Activated CD4-positive, alpha-beta T cell treated with anti-CD3 and anti-CD28 coated beads, Interleukin-10, Interleukin-2, amounts not matched to agents 100 ng/mL and 50 ng/mL, durations not matched to agents 16 hours and 8 hours (primary cell): ENCODE results near the gene PHRF1.

Source experiments
- DNase-seq: peaks from one replicate; pipeline ENCODE4 v3.0.0-alpha.2; 2020

The PHRF1 gene

GRCh38 chr11:659532-660085 lies 83.3 kb downstream of the PHRF1 start:
- no peak for DNase-seq

GRCh38 chr11:660281-660680 lies 84.0 kb downstream of the PHRF1 start:
- no peak for DNase-seq

DNA sequence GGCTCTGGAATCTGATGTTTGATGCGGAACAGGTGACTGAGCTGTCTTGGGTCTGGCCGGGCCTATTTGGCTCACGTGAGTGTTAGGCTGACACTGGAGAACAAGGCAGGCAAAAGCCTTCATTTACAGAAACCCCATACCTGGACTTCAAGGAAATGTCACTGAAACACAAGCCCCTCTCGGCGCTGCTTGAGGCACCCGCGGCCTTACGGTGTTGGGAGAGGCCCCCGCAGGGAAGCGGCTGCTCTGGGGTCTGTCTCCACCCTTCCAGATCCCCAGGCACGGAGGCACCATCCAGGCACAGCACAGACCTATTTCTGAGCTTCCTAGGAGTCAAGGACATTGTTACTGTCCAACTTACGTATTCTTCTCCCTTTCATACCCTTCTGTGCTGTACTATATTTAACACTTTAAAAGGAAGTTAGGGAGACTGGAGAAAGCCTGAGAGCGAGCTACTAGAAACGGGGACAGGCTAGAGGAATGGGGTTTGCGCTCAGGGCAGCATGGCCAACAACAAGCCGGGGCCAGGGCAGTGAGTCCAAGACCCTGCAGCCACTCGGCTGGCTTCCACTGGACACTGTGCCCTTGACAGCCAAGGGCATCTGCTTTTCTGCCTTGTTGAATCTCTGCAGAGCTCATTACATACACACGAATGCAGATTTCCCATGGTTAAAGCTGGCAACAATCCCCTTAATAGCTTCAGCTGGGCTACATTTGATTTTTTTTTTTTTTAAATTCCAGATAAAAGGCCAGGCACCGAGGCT lies 84.6 kb downstream of the PHRF1 start:
- DNase-seq, result no peak
